DND-41 (cell line): Measurements from ENCODE around the gene SGO1.

ENCODE experiments used
- ATAC-seq: fragments of 200-7000 bp; cut with Tn5 transposase; 3 replicates; pipeline ENCODE4 v1.9.1; 2021; ENCODE audit warnings: low read depth; ENCODE audit not compliant: insufficient read depth
- DNase-seq: peaks from one replicate; pipeline ENCODE4 v3.0.0-alpha.2; 2020
- H2AFZ ChIP-seq: 2 replicates; pipeline ENCODE4 v1.6.0; 2012; ENCODE audit warnings: low read depth, low read length
- H3K27ac ChIP-seq: 2 replicates; pipeline ENCODE4 v1.5.1; 2012; ENCODE audit warnings: low read length, inconsistent platforms
- H3K27me3 ChIP-seq: fragments of 200-600 bp; sonication (generic); 2 replicates; pipeline ENCODE4 v1.6.0; 2012; ENCODE audit warnings: low read length, mild to moderate bottlenecking, inconsistent platforms; ENCODE audit not compliant: insufficient read depth, poor library complexity
- H3K36me3 ChIP-seq: 2 replicates; pipeline ENCODE4 v1.5.1; 2012; ENCODE audit warnings: low read length, inconsistent platforms; ENCODE audit not compliant: insufficient read depth
- H3K4me1 ChIP-seq: 2 replicates; pipeline ENCODE4 v1.5.1; 2012; ENCODE audit warnings: mild to moderate bottlenecking, low read length; ENCODE audit not compliant: insufficient read depth
- H3K4me2 ChIP-seq: 2 replicates; pipeline ENCODE4 v1.6.0; 2012; ENCODE audit warnings: mild to moderate bottlenecking, moderate library complexity, low read length, inconsistent platforms; ENCODE audit not compliant: insufficient read depth
- H3K4me3 ChIP-seq, 2 experiments: fragments of 200-600 bp in 1 of 2; shearing (Covaris generic) in 1 of 2; 2 replicates each; pipeline ENCODE4 v1.5.1; 2012 to 2016; ENCODE audit warnings: inconsistent platforms in 2 of 2, low read length in 2 of 2, mild to moderate bottlenecking in 2 of 2, low read depth in 1 of 2, moderate library complexity in 1 of 2
- H3K79me2 ChIP-seq: 2 replicates; pipeline ENCODE4 v1.6.0; 2012; ENCODE audit warnings: low read length, inconsistent platforms; ENCODE audit not compliant: insufficient read depth
- H3K9ac ChIP-seq: 2 replicates; pipeline ENCODE4 v1.6.0; 2012; ENCODE audit warnings: low read depth, mild to moderate bottlenecking, inconsistent platforms, low read length, moderate library complexity
- H3K9me3 ChIP-seq: 2 replicates; pipeline ENCODE4 v1.5.1; 2012; ENCODE audit warnings: low read length, moderate library complexity, mild to moderate bottlenecking, inconsistent platforms; ENCODE audit not compliant: insufficient read depth, severe bottlenecking
- H4K20me1 ChIP-seq: 2 replicates; pipeline ENCODE4 v1.6.0; 2012; ENCODE audit warnings: low read length; ENCODE audit not compliant: insufficient read depth
- CTCF ChIP-seq: IDR thresholded peaks from 2 replicates; pipeline ENCODE4 v1.5.1; 2012; ENCODE audit warnings: borderline replicate concordance, low read length, moderate library complexity, mild to moderate bottlenecking; ENCODE audit not compliant: poor library complexity, severe bottlenecking; ENCODE audit errors: extremely low read depth
- EZH2 ChIP-seq: IDR thresholded peaks from 3 replicates; pipeline ENCODE4 v1.6.1; 2012; ENCODE audit warnings: borderline replicate concordance, low read depth, mild to moderate bottlenecking, moderate library complexity, low read length, inconsistent platforms; ENCODE audit not compliant: severe bottlenecking

The SGO1 gene

GRCh38 chr3:20185331-20185678, 701 bp downstream of the SGO1 start:
- peaks cover 33% of the 10 kb centered on the region for H3K4me1 ChIP-seq
- H3K27ac ChIP-seq = peak overlapping the region; percentile 92
- H3K9me3 ChIP-seq = no peaks in the 10 kb centered on the region
- H3K36me3 ChIP-seq = peaks cover 32% of the 10 kb centered on the region
- H3K4me2 ChIP-seq = peak overlapping the region; percentile 86
- peaks cover 3% of the 10 kb centered on the region for H3K27me3 ChIP-seq
- H3K9ac ChIP-seq = peak overlapping the region; percentile 79
- DNase-seq (peak; percentile 39), ATAC-seq (peak; percentile 39)
- TF ChIP-seq EZH2 (no peak), CTCF (no peak)
- no peaks in the 10 kb centered on the region for H4K20me1 ChIP-seq
- H3K4me3 ChIP-seq = peak overlapping the region; percentile 77 to 78
- peak overlapping the region; percentile 89 for H2AFZ ChIP-seq
- H3K79me2 ChIP-seq = peaks cover 43% of the 10 kb centered on the region

- H3K79me2 ChIP-seq = peaks cover 43% of the 10 kb centered on the region
- no peaks in the 10 kb centered on the region for H3K9me3 ChIP-seq
- no peaks in the 10 kb centered on the region for H3K27me3 ChIP-seq
- no peak for ATAC-seq
- no peak overlapping the region for H3K4me3 ChIP-seq
- no peak overlapping the region for H3K27ac ChIP-seq
- H4K20me1 ChIP-seq = no peaks in the 10 kb centered on the region; the same call in 1 of the 2 replicates
- H3K9ac ChIP-seq = no peak overlapping the region
- no peak overlapping the region for H2AFZ ChIP-seq
- no peak for TF ChIP-seq EZH2
- TF ChIP-seq CTCF = no peak
- peaks cover 62% of the 10 kb centered on the region for H3K36me3 ChIP-seq
- H3K4me2 ChIP-seq = no peak overlapping the region
- DNase-seq = no peak
- H3K4me1 ChIP-seq = peaks cover 28% of the 10 kb centered on the region
Measured at GRCh38 chr3:20182206-20182605, 3.8 kb downstream of the SGO1 start.

GRCh38 chr3:20181276-20181675, 4.7 kb downstream of the SGO1 start:
- Histone ChIP-seq H3K9me3 (no peaks in the 10 kb centered on the region), H3K27me3 (no peaks in the 10 kb centered on the region), H3K36me3 (peaks cover 70% of the 10 kb centered on the region), H4K20me1 (no peaks in the 10 kb centered on the region; the same call in 1 of the 2 replicates), H3K27ac (no peak overlapping the region), H3K79me2 (peaks cover 43% of the 10 kb centered on the region), H3K4me2 (no peak overlapping the region), H3K4me3 (no peak overlapping the region), H2AFZ (no peak overlapping the region), H3K4me1 (peaks cover 21% of the 10 kb centered on the region), H3K9ac (no peak overlapping the region)
- no peak for TF ChIP-seq CTCF
- TF ChIP-seq EZH2 = no peak
- ATAC-seq (no peak), DNase-seq (no peak)

GRCh38 chr3:20173844-20174410, 12.1 kb downstream of the SGO1 start:
- TF ChIP-seq EZH2 = no peak
- TF ChIP-seq CTCF = no peak
- H2AFZ ChIP-seq = no peak overlapping the region
- H4K20me1 ChIP-seq = no peaks in the 10 kb centered on the region; the same call in 1 of the 2 replicates
- no peaks in the 10 kb centered on the region for H3K9me3 ChIP-seq
- no peak overlapping the region for H3K27ac ChIP-seq
- no peaks in the 10 kb centered on the region; the same call in 1 of the 2 replicates for H3K79me2 ChIP-seq
- DNase-seq (no peak), ATAC-seq (no peak; the same call in 2 of the 3 replicates)
- no peak overlapping the region for H3K9ac ChIP-seq
- no peaks in the 10 kb centered on the region for H3K4me1 ChIP-seq
- no peak overlapping the region for H3K4me3 ChIP-seq
- H3K4me2 ChIP-seq = no peak overlapping the region
- H3K27me3 ChIP-seq = no peaks in the 10 kb centered on the region
- peaks cover 90% of the 10 kb centered on the region for H3K36me3 ChIP-seq
